GM12873 (cell line): ENCODE results near the gene SLAMF1.

Experiments
- TF ChIP-seq, protein P1 (sequence below): IDR thresholded peaks from 2 replicates; pipeline ENCODE4 v1.5.1; 2012; ENCODE audit warnings: low read depth, mild to moderate bottlenecking, moderate library complexity, low read length, control low read depth; ENCODE audit not compliant: insufficient read depth; ENCODE audit errors: missing control alignments

The SLAMF1 gene

DNA sequence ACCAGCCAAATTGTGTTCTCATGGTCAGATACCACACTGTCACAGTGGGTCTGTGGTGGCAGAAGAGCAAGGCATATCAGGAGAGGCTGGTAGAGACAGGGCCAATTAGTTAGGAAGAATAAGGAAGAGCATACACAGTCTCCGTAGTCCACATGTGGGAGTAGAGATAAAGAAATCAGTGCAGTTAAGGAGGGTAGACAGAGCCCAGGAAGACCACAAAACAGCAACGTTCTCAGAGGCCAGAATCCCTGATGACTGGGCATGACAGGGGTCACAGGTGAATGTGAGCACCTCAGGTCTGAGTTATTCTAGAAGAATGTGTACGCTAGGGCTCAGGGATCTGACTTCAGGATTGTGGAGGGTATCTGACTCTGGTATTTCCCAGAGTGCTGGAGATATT, 33.0 kb upstream of the SLAMF1 start:
- TF ChIP-seq, protein P1, sequence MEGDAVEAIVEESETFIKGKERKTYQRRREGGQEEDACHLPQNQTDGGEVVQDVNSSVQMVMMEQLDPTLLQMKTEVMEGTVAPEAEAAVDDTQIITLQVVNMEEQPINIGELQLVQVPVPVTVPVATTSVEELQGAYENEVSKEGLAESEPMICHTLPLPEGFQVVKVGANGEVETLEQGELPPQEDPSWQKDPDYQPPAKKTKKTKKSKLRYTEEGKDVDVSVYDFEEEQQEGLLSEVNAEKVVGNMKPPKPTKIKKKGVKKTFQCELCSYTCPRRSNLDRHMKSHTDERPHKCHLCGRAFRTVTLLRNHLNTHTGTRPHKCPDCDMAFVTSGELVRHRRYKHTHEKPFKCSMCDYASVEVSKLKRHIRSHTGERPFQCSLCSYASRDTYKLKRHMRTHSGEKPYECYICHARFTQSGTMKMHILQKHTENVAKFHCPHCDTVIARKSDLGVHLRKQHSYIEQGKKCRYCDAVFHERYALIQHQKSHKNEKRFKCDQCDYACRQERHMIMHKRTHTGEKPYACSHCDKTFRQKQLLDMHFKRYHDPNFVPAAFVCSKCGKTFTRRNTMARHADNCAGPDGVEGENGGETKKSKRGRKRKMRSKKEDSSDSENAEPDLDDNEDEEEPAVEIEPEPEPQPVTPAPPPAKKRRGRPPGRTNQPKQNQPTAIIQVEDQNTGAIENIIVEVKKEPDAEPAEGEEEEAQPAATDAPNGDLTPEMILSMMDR: no peak

- TF ChIP-seq, protein P1: no peak
Observed at GRCh38 chr1:160676869-160677597, 30.2 kb upstream of the SLAMF1 start.

DNA sequence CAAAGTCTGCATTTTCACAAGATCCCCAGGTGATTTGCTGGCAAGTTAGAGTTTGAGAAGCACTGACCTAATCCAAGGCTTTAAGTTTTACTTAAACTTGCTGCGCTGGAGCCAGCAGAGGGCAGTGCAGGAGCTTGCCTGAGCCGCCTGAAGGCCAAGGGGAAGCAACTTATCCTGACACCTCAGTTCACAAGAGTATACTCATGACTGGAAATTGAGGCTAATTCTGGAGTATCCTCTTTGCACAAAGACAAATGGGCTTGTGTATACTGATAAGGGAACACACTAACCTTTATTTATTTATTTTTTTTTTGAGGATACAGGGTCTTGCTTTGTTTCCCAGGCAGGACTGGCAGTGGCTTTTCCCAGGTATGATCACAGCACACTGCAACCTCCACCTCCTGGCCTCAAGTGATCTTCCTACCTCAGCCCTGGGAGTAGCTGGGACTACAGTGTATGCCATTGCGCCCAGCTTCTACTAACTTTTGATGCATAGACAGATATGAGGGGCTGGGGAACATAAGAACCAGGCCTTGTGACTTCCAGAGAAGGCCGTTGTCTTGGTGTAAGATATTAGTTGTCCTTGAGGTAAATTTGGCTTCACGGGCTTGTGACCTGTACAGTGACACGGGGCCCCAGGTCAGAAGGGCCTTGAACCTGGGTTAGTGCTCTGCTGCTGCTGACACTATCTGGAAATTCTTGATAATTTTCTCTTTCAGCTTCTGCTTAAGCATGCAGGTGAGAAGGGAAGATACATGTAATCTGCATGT, 29.0 kb upstream of the SLAMF1 start:
- TF ChIP-seq, protein P1: peak; percentile 94

GRCh38 chr1:160674415-160674814, 27.6 kb upstream of the SLAMF1 start:
- TF ChIP-seq, protein P1: no peak

GRCh38 chr1:160672789-160673695, 26.2 kb upstream of the SLAMF1 start:
- TF ChIP-seq, protein P1: no peak

- TF ChIP-seq, protein P1: no peak
Observed at GRCh38 chr1:160671603-160672517, 25.0 kb upstream of the SLAMF1 start.
